ENCODE data around the gene CREBL2.
A peak's percentile ranks its signal among the peaks of the same experiment; 100 is the strongest.
"Not testable (repeated sequence)": the region's sequence is repeated elsewhere in the genome, so short reads cannot be mapped to it uniquely, and the experiment has no call there.

Gene CREBL2

DNA sequence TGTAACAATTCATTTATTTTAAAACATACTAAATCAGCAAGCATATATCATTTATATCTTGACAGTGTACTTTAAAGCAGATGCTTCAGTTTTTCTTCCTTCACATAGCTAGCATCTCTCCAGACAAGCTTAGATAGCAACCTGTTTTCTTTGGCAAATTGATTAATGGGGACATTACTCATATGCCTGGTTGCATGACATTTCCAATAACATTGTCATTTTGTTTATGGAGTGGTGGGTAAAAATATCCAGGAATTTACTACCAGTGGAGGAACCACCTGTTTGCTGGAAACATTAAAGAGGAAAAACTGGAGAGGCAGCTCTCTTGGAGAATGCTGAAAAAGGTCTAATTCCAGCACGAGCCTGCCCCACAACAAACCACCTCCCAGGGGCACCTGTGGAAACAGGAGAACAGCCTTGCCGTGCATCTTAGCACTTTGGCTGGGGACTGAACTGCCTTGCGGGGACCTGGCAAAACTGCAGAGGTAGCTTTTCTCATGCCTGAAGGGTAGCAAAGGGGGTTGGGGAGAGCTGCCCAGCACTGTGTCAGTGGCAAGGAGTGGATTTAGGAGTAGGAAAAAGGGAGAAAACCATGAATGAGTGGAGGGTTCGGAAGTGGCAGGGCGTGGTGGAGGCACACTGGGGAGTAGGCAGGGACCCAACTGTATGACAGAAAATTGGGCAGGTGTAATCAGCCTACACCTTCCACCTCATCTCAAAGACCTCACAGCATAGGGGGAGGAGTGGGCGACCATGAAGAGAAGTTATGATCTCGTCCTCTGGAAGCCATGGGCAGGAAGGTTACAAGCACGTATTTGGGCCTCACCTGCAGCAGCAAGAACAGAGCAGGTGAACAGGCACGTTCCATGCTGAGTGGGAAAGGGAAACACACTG, 11.7 kb upstream of the CREBL2 start:
- DNase-seq: no peak

GRCh38 chr12:12600659-12601058, 11.0 kb upstream of the CREBL2 start:
- no peak for DNase-seq

GRCh38 chr12:12604740-12605139, 6.9 kb upstream of the CREBL2 start:
- no peak for DNase-seq

GRCh38 chr12:12606781-12607589, 4.7 kb upstream of the CREBL2 start:
- no peak for DNase-seq

- DNase-seq: no peak
These were observed 3.1 kb upstream of the CREBL2 start for GRCh38 chr12:12608557-12608957.

DNA sequence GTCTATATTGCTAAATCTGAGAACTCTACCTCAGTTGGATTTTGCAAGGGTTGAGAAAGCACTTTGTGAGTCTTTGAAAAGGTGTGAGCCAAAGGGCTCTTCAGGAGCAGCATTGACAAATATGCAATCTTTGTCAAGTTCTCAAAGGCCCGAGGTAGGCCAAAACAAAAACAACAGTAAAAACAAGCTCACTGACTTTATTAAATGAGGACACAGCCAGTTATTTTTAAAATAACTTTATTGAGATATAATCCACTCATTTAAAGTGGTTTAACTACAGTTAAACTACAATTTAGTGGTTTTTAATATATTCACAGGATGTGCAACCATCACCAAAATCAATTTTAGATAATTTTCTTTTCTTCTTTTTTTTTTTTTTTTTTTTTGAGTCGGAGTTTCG, 2.0 kb upstream of the CREBL2 start:
- no peak for DNase-seq

DNA sequence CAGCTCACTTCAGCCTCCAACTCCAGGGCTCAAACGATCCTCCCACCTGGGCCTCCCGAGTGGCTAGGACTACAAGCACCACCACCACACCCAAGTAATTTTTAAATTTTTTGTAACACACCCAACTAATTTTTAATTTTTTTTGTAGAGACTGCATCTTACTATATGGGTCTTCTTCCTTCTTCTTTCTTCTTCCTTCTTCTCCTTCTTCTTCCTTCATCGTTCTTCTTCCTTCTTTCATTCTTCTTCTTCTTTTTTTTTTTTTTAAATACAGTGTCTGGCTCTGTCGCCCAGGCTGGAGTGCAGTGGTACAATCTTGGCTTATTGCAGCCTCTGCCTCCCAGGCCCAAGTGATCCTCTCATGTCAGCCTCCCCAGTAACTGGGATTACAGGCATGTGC, 965 bp upstream of the CREBL2 start:
- no peak for DNase-seq

GRCh38 chr12:12612358-12612757, 682 bp downstream of the CREBL2 start:
- peak; percentile 47 for DNase-seq

- peak; percentile 25 for DNase-seq
These were observed 1.7 kb downstream of the CREBL2 start for GRCh38 chr12:12613344-12613743.

DNA sequence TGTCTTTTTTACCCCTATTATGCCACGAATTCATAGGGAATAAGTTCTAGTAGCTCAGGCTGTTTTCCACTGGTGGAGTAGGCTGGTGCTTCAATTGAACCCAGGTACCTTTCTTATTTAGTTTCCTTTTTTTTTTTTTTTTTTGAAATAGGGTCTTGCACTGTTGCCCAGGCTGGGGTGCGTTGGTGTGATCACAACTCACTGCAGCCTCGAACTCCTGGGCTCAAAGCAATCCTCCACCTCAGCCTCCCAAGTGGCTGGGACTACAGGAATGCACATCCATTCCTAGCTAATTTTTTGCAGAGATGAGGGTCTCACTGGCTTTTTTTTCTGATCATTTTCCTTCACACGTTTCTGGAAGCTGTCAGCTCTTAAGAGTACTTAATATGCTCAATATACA, 2.7 kb downstream of the CREBL2 start:
- DNase-seq: no peak

DNA sequence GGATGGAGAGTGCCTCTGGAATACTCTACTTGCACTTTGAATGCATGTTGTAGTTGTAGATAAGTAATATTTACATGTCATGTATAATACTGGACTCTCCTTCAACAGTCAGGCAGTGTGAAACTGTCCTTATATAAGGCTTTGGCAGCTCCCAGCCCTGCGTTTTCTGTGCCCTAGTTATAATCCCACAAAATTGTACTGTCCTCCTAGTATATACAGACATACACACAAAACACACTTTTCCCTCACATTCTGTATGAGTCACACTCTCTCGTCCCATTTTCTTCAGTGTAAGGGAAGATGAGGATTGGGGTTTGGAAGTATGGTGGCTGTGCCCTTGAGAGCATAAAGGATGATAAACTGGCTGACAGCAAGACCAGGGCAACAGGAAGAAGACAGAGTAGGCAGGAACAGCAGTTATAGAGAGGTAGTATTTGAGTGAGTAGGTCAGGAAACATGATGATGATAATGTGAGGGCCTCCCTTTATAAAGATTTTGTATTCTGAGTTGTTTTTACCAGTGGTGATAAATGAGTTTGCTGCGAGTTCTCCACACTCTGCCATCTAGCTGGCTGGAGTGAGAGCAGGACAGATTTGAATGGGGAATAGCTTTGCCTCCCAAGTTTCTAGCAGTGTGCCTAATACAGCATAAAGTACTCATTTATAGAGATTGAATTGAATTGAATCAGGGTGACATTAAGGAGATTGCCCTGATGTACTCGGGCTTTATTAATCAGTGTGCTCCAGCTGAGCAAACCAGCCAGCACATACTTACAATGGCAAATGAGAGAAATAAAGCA, 5.0 kb downstream of the CREBL2 start:
- no peak for DNase-seq

DNA sequence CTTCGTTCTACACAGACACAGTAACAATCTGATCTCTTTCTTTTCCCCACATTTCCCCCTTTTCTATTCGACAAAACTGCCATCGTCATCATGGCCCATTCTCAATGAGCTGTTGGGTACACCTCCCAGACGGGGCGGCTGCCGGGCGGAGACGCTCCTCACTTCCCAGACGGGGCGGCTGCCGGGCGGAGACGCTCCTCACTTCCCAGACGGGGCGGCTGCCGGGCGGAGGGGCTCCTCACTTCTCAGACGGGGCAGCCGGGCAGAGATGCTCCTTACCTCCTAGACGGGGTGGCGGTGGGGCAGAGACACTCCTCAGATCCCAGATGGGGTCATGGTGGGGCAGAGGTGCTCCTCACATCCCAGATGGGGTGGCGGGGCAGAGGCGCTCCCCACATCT, 6.4 kb downstream of the CREBL2 start:
- DNase-seq: not testable (repeated sequence)

DNA sequence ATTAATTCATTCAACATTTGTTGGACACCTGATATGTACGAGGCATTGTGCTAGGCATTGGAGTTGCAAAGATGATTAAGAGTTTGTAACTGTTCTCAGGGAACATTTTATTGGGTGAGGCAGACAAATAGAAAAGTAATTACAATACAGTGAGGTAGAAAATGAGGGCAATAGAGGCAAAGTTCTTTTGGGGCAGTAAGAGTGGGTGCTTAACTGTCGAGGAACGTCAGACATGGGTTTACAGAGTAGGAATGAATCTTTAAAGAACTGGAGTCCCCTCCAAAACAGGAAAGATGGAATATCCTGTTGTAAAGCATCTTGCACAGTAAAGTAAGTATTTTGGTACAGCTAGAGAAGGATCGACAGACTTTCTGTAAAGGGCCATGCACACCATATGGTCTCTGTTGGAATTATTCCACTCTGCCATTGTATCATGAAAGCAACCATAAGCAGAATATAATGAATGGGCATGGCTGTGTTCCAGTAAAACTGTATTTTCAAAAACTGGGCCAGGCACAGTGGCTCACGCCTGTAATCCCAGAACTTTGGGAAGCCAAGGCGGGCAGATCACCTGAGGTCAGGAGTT, 9.1 kb downstream of the CREBL2 start:
- DNase-seq: no peak

GRCh38 chr12:12622418-12622817, 10.7 kb downstream of the CREBL2 start:
- DNase-seq: peak; percentile 67

GRCh38 chr12:12624498-12624992, 12.9 kb downstream of the CREBL2 start:
- no peak for DNase-seq

DNA sequence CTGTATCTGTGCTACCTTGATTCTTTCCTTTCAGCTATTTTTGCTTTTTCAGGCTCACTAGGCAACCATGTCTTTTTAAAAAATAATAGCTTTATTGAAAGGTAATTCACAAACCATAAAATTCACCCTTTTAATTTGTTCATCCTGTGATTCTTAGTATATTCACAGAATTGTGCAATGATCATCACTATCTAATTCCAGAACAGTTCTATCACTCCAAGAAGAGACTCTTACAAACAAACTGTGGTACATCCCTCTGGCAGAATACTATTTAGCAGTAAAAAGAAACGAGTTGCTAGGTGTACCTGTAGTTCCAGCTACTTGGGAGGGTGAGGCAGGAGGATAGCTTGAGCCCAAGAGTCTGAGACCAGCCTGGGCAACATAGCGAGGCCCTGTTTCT, 14.8 kb downstream of the CREBL2 start:
- DNase-seq: no peak

- no peak for DNase-seq
These were observed 15.7 kb downstream of the CREBL2 start for GRCh38 chr12:12627308-12627827.

DNA sequence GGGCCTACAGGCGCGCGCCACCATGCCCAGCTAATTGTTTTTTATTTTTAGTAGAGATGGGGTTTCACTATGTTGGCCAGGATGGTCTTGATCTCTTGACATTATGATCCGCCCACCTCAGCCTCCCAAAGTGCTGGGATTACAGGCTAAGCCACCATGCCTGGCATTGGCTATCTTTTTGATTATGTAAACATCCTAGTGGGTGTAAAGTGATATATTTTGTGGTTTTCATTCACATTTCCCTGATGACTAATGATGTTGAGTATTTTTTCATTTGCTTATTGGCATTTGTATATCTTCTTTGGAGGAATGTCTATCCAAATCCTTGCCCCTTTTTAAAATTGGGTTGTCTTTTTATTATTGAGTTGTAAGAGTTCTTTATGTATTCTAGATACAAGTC, 16.3 kb downstream of the CREBL2 start:
- no peak for DNase-seq

DNA sequence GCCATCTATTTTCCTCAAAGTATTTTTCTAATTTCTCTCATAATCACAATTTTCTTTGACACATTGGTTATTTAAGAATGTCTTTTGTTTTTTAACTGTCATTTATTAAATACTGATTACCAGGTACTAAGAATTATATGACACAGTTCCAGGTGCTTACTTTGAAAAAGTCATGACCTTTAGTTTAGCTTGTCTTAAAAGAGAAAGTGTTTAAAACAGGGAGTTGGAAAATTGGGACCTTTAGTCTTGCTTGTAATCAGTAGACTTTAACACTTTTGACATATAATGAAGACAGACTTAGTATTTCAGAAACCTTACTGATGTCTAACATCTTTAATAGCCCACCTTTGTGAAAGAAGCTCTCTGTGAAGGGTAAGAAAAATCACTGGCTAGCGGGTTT, 19.2 kb downstream of the CREBL2 start:
- DNase-seq: no peak

GRCh38 chr12:12635651-12636050, 24.0 kb downstream of the CREBL2 start:
- DNase-seq: no peak

DNA sequence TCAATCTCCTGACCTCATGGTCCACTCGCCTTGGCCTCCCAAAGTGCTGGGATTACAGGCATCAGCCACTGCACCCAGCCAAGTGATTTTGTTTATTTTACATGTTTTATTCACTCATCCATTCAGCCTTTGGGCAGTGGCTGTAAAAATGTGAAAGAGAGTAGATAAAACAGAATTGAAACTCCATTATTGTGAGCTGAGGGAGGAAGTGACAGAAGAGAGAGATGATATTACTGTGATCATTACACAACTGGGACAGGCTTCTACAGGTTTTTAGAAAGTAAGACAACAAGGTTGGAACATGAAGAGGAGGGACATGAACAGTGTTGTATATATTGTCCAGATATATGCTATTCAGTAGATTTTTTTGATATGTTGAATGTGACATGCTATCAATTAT, 25.0 kb downstream of the CREBL2 start:
- no peak for DNase-seq

DNA sequence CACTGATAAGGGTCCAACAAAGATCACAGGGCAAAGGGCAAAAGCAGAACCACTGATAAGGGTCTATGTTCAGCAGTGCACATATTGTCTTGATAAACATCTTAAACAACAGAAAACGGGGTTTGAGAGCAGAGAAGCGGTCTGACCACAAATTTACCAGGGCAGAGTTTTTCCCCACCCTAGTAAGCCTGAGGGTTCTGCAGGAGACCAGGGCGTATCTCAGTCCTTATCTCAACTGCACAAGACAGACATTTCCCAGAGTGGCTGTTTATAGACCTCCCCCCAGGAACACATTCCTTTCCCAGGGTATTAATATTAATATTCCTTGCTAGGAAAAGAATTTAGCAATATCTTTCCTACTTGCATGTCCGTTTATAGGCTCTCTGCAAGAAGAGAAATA, 28.3 kb downstream of the CREBL2 start:
- DNase-seq: not testable (repeated sequence)

All from CD4-positive, alpha-beta T cell treated with Interleukin-21 for 1 hour (primary cell).